Measurements from ENCODE around the gene ADPGK.

Gene ADPGK

GRCh38 chr15:72784456-72784876 lies 908 bp upstream of the ADPGK start:
- peaks cover 26% of the 10 kb centered on the region for H3K36me3 Mint-ChIP-seq (ENCODE audit: low read depth)
- peaks cover 62% of the 10 kb centered on the region for H3K4me1 Mint-ChIP-seq (ENCODE audit: low read depth)
- H3K27ac Mint-ChIP-seq: peak overlapping the region; percentile 94
- no peak for DNase-seq (ENCODE audit: low spot score)
- no peaks in the 10 kb centered on the region for H3K27me3 Mint-ChIP-seq (ENCODE audit: low read depth)
- peak overlapping the region; percentile 84 for H3K4me3 Mint-ChIP-seq
- no peaks in the 10 kb centered on the region for H3K9me3 Mint-ChIP-seq

- H3K9me3 Mint-ChIP-seq: no peaks in the 10 kb centered on the region
- H3K4me1 Mint-ChIP-seq (ENCODE audit: low read depth): peaks cover 60% of the 10 kb centered on the region
- peaks cover 35% of the 10 kb centered on the region for H3K36me3 Mint-ChIP-seq (ENCODE audit: low read depth)
- H3K27ac Mint-ChIP-seq: peak overlapping the region; percentile 98
- no peak for DNase-seq (ENCODE audit: low spot score)
- H3K27me3 Mint-ChIP-seq (ENCODE audit: low read depth): no peaks in the 10 kb centered on the region
- peak overlapping the region; percentile 94 for H3K4me3 Mint-ChIP-seq
Measured at GRCh38 chr15:72783004-72783639, 436 bp downstream of the ADPGK start.

GRCh38 chr15:72782274-72783003 lies 1.1 kb downstream of the ADPGK start:
- Mint-ChIP-seq H3K27ac (peak overlapping the region; percentile 98), H3K27me3 (ENCODE audit: low read depth) (no peaks in the 10 kb centered on the region), H3K9me3 (no peaks in the 10 kb centered on the region), H3K36me3 (ENCODE audit: low read depth) (peaks cover 40% of the 10 kb centered on the region), H3K4me3 (peak overlapping the region; percentile 94), H3K4me1 (ENCODE audit: low read depth) (peaks cover 56% of the 10 kb centered on the region)
- no peak for DNase-seq (ENCODE audit: low spot score)

- H3K4me1 Mint-ChIP-seq (ENCODE audit: low read depth): peaks cover 50% of the 10 kb centered on the region
- peak overlapping the region; percentile 14 for H3K27ac Mint-ChIP-seq
- H3K36me3 Mint-ChIP-seq (ENCODE audit: low read depth): peaks cover 40% of the 10 kb centered on the region
- H3K27me3 Mint-ChIP-seq (ENCODE audit: low read depth): no peaks in the 10 kb centered on the region
- H3K4me3 Mint-ChIP-seq: peak overlapping the region; percentile 69
- H3K9me3 Mint-ChIP-seq: no peaks in the 10 kb centered on the region
- no peak for DNase-seq (ENCODE audit: low spot score)
Measured at GRCh38 chr15:72781631-72782030, 1.9 kb downstream of the ADPGK start.

- H3K4me3 Mint-ChIP-seq: no peak overlapping the region
- peaks cover 42% of the 10 kb centered on the region for H3K4me1 Mint-ChIP-seq (ENCODE audit: low read depth)
- peaks cover 48% of the 10 kb centered on the region for H3K36me3 Mint-ChIP-seq (ENCODE audit: low read depth)
- no peaks in the 10 kb centered on the region for H3K27me3 Mint-ChIP-seq (ENCODE audit: low read depth)
- DNase-seq (ENCODE audit: low spot score): no peak
- no peaks in the 10 kb centered on the region for H3K9me3 Mint-ChIP-seq
- no peak overlapping the region for H3K27ac Mint-ChIP-seq
Measured at GRCh38 chr15:72778796-72779195, 4.8 kb downstream of the ADPGK start.

- Mint-ChIP-seq H3K36me3 (ENCODE audit: low read depth) (peaks cover 50% of the 10 kb centered on the region), H3K9me3 (no peaks in the 10 kb centered on the region), H3K4me3 (no peak overlapping the region), H3K27me3 (ENCODE audit: low read depth) (no peaks in the 10 kb centered on the region), H3K4me1 (ENCODE audit: low read depth) (peaks cover 27% of the 10 kb centered on the region), H3K27ac (peak overlapping the region; percentile 54)
- DNase-seq (ENCODE audit: low spot score): no peak
Measured at GRCh38 chr15:72774696-72775383, 8.7 kb downstream of the ADPGK start.

GRCh38 chr15:72771329-72771725 lies 12.2 kb downstream of the ADPGK start:
- no peaks in the 10 kb centered on the region for H3K27me3 Mint-ChIP-seq (ENCODE audit: low read depth)
- peaks cover 27% of the 10 kb centered on the region for H3K9me3 Mint-ChIP-seq
- DNase-seq (ENCODE audit: low spot score): no peak
- H3K4me1 Mint-ChIP-seq (ENCODE audit: low read depth): peaks cover 16% of the 10 kb centered on the region
- H3K27ac Mint-ChIP-seq: no peak overlapping the region
- peaks cover 67% of the 10 kb centered on the region for H3K36me3 Mint-ChIP-seq (ENCODE audit: low read depth)
- H3K4me3 Mint-ChIP-seq: no peak overlapping the region

GRCh38 chr15:72770673-72771328 lies 12.8 kb downstream of the ADPGK start:
- Mint-ChIP-seq H3K9me3 (peaks cover 27% of the 10 kb centered on the region), H3K27ac (no peak overlapping the region), H3K4me1 (ENCODE audit: low read depth) (peaks cover 15% of the 10 kb centered on the region), H3K27me3 (ENCODE audit: low read depth) (no peaks in the 10 kb centered on the region), H3K4me3 (no peak overlapping the region), H3K36me3 (ENCODE audit: low read depth) (peaks cover 71% of the 10 kb centered on the region)
- DNase-seq (ENCODE audit: low spot score): no peak

- peaks cover 27% of the 10 kb centered on the region for H3K9me3 Mint-ChIP-seq
- H3K36me3 Mint-ChIP-seq (ENCODE audit: low read depth): peaks cover 72% of the 10 kb centered on the region
- no peak for DNase-seq (ENCODE audit: low spot score)
- H3K27ac Mint-ChIP-seq: no peak overlapping the region
- no peaks in the 10 kb centered on the region for H3K27me3 Mint-ChIP-seq (ENCODE audit: low read depth)
- H3K4me1 Mint-ChIP-seq (ENCODE audit: low read depth): peaks cover 6% of the 10 kb centered on the region
- H3K4me3 Mint-ChIP-seq: no peak overlapping the region
Measured at GRCh38 chr15:72766780-72767179, 16.8 kb downstream of the ADPGK start.

GRCh38 chr15:72766025-72766424 lies 17.5 kb downstream of the ADPGK start:
- Mint-ChIP-seq H3K27ac (no peak overlapping the region), H3K4me3 (no peak overlapping the region), H3K4me1 (ENCODE audit: low read depth) (peaks cover 6% of the 10 kb centered on the region), H3K27me3 (ENCODE audit: low read depth) (no peaks in the 10 kb centered on the region), H3K9me3 (peaks cover 27% of the 10 kb centered on the region), H3K36me3 (ENCODE audit: low read depth) (peaks cover 68% of the 10 kb centered on the region)
- no peak for DNase-seq (ENCODE audit: low spot score)

GRCh38 chr15:72764656-72765055 lies 18.9 kb downstream of the ADPGK start:
- Mint-ChIP-seq H3K36me3 (ENCODE audit: low read depth) (peaks cover 66% of the 10 kb centered on the region), H3K9me3 (peaks cover 27% of the 10 kb centered on the region), H3K4me1 (ENCODE audit: low read depth) (peaks cover 6% of the 10 kb centered on the region), H3K27me3 (ENCODE audit: low read depth) (no peaks in the 10 kb centered on the region), H3K27ac (no peak overlapping the region), H3K4me3 (no peak overlapping the region)
- no peak for DNase-seq (ENCODE audit: low spot score)

- Mint-ChIP-seq H3K36me3 (ENCODE audit: low read depth) (peaks cover 58% of the 10 kb centered on the region), H3K9me3 (no peaks in the 10 kb centered on the region), H3K27me3 (ENCODE audit: low read depth) (no peaks in the 10 kb centered on the region), H3K4me3 (no peak overlapping the region), H3K27ac (no peak overlapping the region), H3K4me1 (ENCODE audit: low read depth) (peaks cover 6% of the 10 kb centered on the region)
- DNase-seq (ENCODE audit: low spot score): no peak
Measured at GRCh38 chr15:72760590-72761260, 22.8 kb downstream of the ADPGK start.

- Mint-ChIP-seq H3K36me3 (ENCODE audit: low read depth) (peaks cover 68% of the 10 kb centered on the region), H3K4me1 (ENCODE audit: low read depth) (peaks cover under 1% of the 10 kb centered on the region), H3K9me3 (no peaks in the 10 kb centered on the region), H3K4me3 (no peak overlapping the region), H3K27ac (no peak overlapping the region), H3K27me3 (ENCODE audit: low read depth) (no peaks in the 10 kb centered on the region)
- DNase-seq (ENCODE audit: low spot score): no peak
Measured at GRCh38 chr15:72758182-72758581, 25.4 kb downstream of the ADPGK start.

Measured in T-helper 2 cell treated with Interferon-gamma antibody and Interleukin-4, amounts not matched to agents 5 μg/mL and 100 μg/mL, for 36 hours (primary cell).